ENCODE measurements around the gene EFCAB11. TPM values are rescaled to one million over a fixed set of nuclear protein-coding genes. Genes with fewer than 3 reads are reported as not detected.

EFCAB11 gene
- total RNA-seq, 2 experiments from 2014 or later, result 10.6 to 13.0 TPM

GRCh38 chr14:89959853-89960445 is 5.4 kb upstream of the EFCAB11 start:
- ChIA-PET CTCF (interaction anchor here (0.5 to 1.9 kb wide), 5 partner anchors 19 to 913 kb away, joined by 3 to 7 read pairs (median 3); partner anchors contain the start of gene PSMC1), POLR2A (interaction anchor here (1.4 kb wide), 1 partner anchor 13 kb away, joined by 3 read pairs; no protein-coding TSS in a partner anchor)

GRCh38 chr14:89958966-89959365 is 4.4 kb upstream of the EFCAB11 start:
- CTCF ChIA-PET, result interaction anchor here (1.8 kb wide), 1 partner anchor 20 kb away, joined by 5 read pairs; no protein-coding TSS in a partner anchor
- POLR2A ChIA-PET, result interaction anchor here (1.4 kb wide), 1 partner anchor 14 kb away, joined by 3 read pairs; no protein-coding TSS in a partner anchor

GRCh38 chr14:89957791-89958190 is 3.3 kb upstream of the EFCAB11 start:
- ChIA-PET CTCF (interaction anchor here (0.7 kb wide), 1 partner anchor 18 kb away, joined by 3 read pairs; no protein-coding TSS in a partner anchor), POLR2A (no interaction called here)

GRCh38 chr14:89957376-89957775 is 2.8 kb upstream of the EFCAB11 start:
- ChIA-PET CTCF (interaction anchor here (0.7 kb wide), 1 partner anchor 18 kb away, joined by 3 read pairs; no protein-coding TSS in a partner anchor), POLR2A (no interaction called here)

GRCh38 chr14:89956661-89957009 is 2.1 kb upstream of the EFCAB11 start:
- ChIA-PET POLR2A (interaction anchor here (0.7 to 1.2 kb wide), 5 partner anchors 9 to 526 kb away, joined by 3 to 5 read pairs (median 4); no protein-coding TSS in a partner anchor), CTCF (interaction anchor here (1.8 kb wide), 1 partner anchor 18 kb away, joined by 8 read pairs; no protein-coding TSS in a partner anchor)

- ChIA-PET POLR2A (interaction anchor here (0.6 to 1.6 kb wide), 7 partner anchors 9 to 613 kb away, joined by 3 to 5 read pairs (median 4); no protein-coding TSS in a partner anchor), CTCF (interaction anchor here (1.8 kb wide), 1 partner anchor 17 kb away, joined by 8 read pairs; no protein-coding TSS in a partner anchor)
Observed at GRCh38 chr14:89955745-89956660, 1.5 kb upstream of the EFCAB11 start, which contains the start of gene TDP1. Gene TDP1 (plus strand): TSS chr14:89955927. CDS start chr14:89963115, 7,188 bp downstream.

GRCh38 chr14:89955022-89955744 is 653 bp upstream of the EFCAB11 start:
- CTCF ChIA-PET, result interaction anchor here (1.8 kb wide), 2 partner anchors 16 kb away, joined by 8 to 10 read pairs; no protein-coding TSS in a partner anchor
- POLR2A ChIA-PET, result interaction anchor here (0.6 to 1.6 kb wide), 2 partner anchors 19 to 612 kb away, joined by 3 to 4 read pairs; no protein-coding TSS in a partner anchor

- CTCF ChIA-PET, result interaction anchor here (0.8 to 1.8 kb wide), 2 partner anchors 14 to 429 kb away, joined by 3 to 10 read pairs; no protein-coding TSS in a partner anchor
- POLR2A ChIA-PET, result no interaction called here
Observed at GRCh38 chr14:89953602-89954001, 928 bp downstream of the EFCAB11 start.

- CTCF ChIA-PET, result interaction anchor here (0.7 to 0.9 kb wide), 2 partner anchors 11 to 26 kb away, joined by 3 to 4 read pairs; no protein-coding TSS in a partner anchor
- POLR2A ChIA-PET, result interaction anchor here (0.6 kb wide), 1 partner anchor 848 kb away, joined by 5 read pairs; no protein-coding TSS in a partner anchor
Observed at GRCh38 chr14:89952576-89952975, 2.0 kb downstream of the EFCAB11 start.

- POLR2A ChIA-PET, result interaction anchor here (1.2 kb wide), 1 partner anchor 9 kb away, joined by 5 read pairs; no protein-coding TSS in a partner anchor
- CTCF ChIA-PET, result no interaction called here
Observed at GRCh38 chr14:89947344-89947743, 7.2 kb downstream of the EFCAB11 start.

GRCh38 chr14:89941830-89942377 is 12.6 kb downstream of the EFCAB11 start:
- ChIA-PET POLR2A (no interaction called here), CTCF (interaction anchor here (0.9 to 1.6 kb wide), 3 partner anchors 10 to 293 kb away, joined by 3 to 8 read pairs (median 3); no protein-coding TSS in a partner anchor)

GRCh38 chr14:89936654-89937185 is 17.8 kb downstream of the EFCAB11 start:
- CTCF ChIA-PET, result no interaction called here
- POLR2A ChIA-PET, result interaction anchor here (1.1 kb wide), 1 partner anchor 18 kb away, joined by 3 read pairs; the partner anchor contains the start of gene EFCAB11

- ChIA-PET POLR2A (no interaction called here), CTCF (no interaction called here)
Observed at GRCh38 chr14:89933002-89933401, 21.5 kb downstream of the EFCAB11 start.

GRCh38 chr14:89927186-89927865 is 27.2 kb downstream of the EFCAB11 start:
- ChIA-PET CTCF (interaction anchor here (0.7 to 3.6 kb wide), 2 partner anchors 12 to 1213 kb away, joined by 4 to 10 read pairs; no protein-coding TSS in a partner anchor), POLR2A (no interaction called here)

GRCh38 chr14:89926694-89927093 is 27.8 kb downstream of the EFCAB11 start:
- POLR2A ChIA-PET, result no interaction called here
- CTCF ChIA-PET, result interaction anchor here (3.6 kb wide), 1 partner anchor 12 kb away, joined by 10 read pairs; no protein-coding TSS in a partner anchor

- POLR2A ChIA-PET, result no interaction called here
- CTCF ChIA-PET, result interaction anchor here (3.6 kb wide), 1 partner anchor 15 kb away, joined by 10 read pairs; no protein-coding TSS in a partner anchor
Observed at GRCh38 chr14:89924268-89924667, 30.3 kb downstream of the EFCAB11 start.
